Adrenal gland (tissue), 12 donors: ENCODE data around the gene CAMKK1. TPM values are rescaled to one million over a fixed set of nuclear protein-coding genes. Genes with fewer than 3 reads are reported as not detected.

Source experiments
- DNase-seq, 7 donors: peaks; one replicate each; pipeline ENCODE4 v3.0.0-alpha.2; 2019 to 2020
- H3K27ac ChIP-seq, 5 donors: fragments of 200-600 bp; sonication (generic) in 4 of 5; 1 replicate in 3 of 5; 2 replicates in 2 of 5; pipeline versions ENCODE4 v1.5.1 to v1.8.0; 2016 to 2020; ENCODE audit warnings: mild to moderate bottlenecking in 1 of 5
- H3K27me3 ChIP-seq: fragments of 200-600 bp; 2 replicates; pipeline ENCODE4 v1.8.0; 2021
- H3K36me3 ChIP-seq, 2 donors: fragments of 200-600 bp; replicated peaks in 1 of 2; 1 replicate in 1 of 2; 2 replicates in 1 of 2; pipeline versions ENCODE4 v1.5.1 to v1.8.0; 2018 to 2022
- H3K4me1 ChIP-seq, 2 donors: fragments of 200-600 bp; replicated peaks in 1 of 2; 1 replicate in 1 of 2; 2 replicates in 1 of 2; pipeline versions ENCODE4 v1.5.1 to v1.8.0; 2018 to 2021
- H3K4me3 ChIP-seq, 4 donors: fragments of 200-600 bp; sonication (generic) in 3 of 4; one replicate each; pipeline ENCODE4 v1.5.1; 2016 to 2018
- H3K9me3 ChIP-seq, 3 donors: fragments of 200-600 bp; sonication (generic) in 1 of 3; replicated peaks in 1 of 3; 1 replicate in 2 of 3; 2 replicates in 1 of 3; pipeline versions ENCODE4 v1.5.1 to v1.8.0; 2016 to 2021
- CTCF ChIP-seq, 6 experiments: fragments of 450-650 bp in 4 of 6; fragments of 200-600 bp in 2 of 6; sonication (generic) in 1 of 6; IDR thresholded peaks; 1 replicate in 5 of 6; 2 replicates in 1 of 6; pipeline versions ENCODE4 v1.5.1 to v1.8.0; 2016 to 2021; ENCODE audit warnings: antibody characterized with exemption in 6 of 6, mild to moderate bottlenecking in 2 of 6, moderate library complexity in 1 of 6
- POLR2A ChIP-seq, 2 donors: fragments of 450-650 bp; IDR thresholded peaks; one replicate each; pipeline ENCODE4 v1.6.1; 2017; ENCODE audit warnings: antibody characterized with exemption in 2 of 2, mild to moderate bottlenecking in 2 of 2, moderate library complexity in 1 of 2
- WGBS, 4 donors: extraction: QIAGEN DNeasy Blood & Tissue Kit in 2 of 4; methylation state at CpG; one replicate each; pipeline versions ENCODE4 v1.1.5 to v1.1.7; 2013 to 2017; 5-methylcytosine and 5-hydroxymethylcytosine counted together
- intact Hi-C, 2 donors: fragments of 100-400 bp; cut with DNase I; formaldehyde crosslinking; loops; one replicate each; pipeline versions ENCODE4 v1.14.1 to v1.15.0; 2022 to 2023
- polyA plus RNA-seq, 3 donors: library from polyadenylated mRNA; stranded (reverse); fragments of 200-250 nt in 2 of 3; fragments of 350-450 nt in 1 of 3; fragmentation: Illumina TruSeq in 1 of 3; extraction: RNeasy Lipid Tissue Mini Kit (QIAGEN cat#74804) in 1 of 3; gene quantifications; one replicate each; pipeline ENCODE4 v1.2.3, GENCODE V29; 2013 to 2014
- total RNA-seq, 9 donors: library from RNA; depleted of rRNA in 4 of 9; stranded (reverse); fragments of >200 nt in 4 of 9; fragments of 120-200 nt in 1 of 9; fragmentation: NEBNext Ultra II Directional in 1 of 9; extraction: Animal tissue kit (Norgen Biotek cat#: 25700) in 1 of 9; gene quantifications; one replicate each; pipeline versions ENCODE4 v1.1.0 to v1.2.4, GENCODE V29; 2013 to 2023
- donor health status: healthy with polysubstance abuse.
- donor health status: Bipolar disorder and iron deficiency.
- donor health status: DM: yes; HTN: yes; CAD: no.
- donor health status: DM: no; HTN: no; CAD: no.
- donor health status: DM: no; HTN: no; CAD: no.
- donor health status: DM: yes; HTN: yes; CAD: no.

The CAMKK1 gene
- total and polyA plus RNA-seq, 12 donors = 6.0 to 28.2 (median 10.8) TPM

GRCh38 chr17:3889325-3890012, 3.4 kb downstream of the CAMKK1 start:
- TF ChIP-seq POLR2A (IDR thresholded peaks at IDR 0.05) (no peak), CTCF (IDR thresholded peaks at IDR 0.05) (no peak)
- 68 to 100% (median 76%) methylated on average over 4 to 17 of the region's 17 CpGs for WGBS, 4 donors
- intact Hi-C loops = no loop called here
- H3K36me3 ChIP-seq = peaks cover 0 to 9% of the 10 kb centered on the region in 2 donors
- H3K27ac ChIP-seq = peak overlapping the region in 4 of 5 donors; percentile 52 to 91 (median 91)
- no peaks in the 10 kb centered on the region for H3K27me3 ChIP-seq
- H3K4me3 ChIP-seq = peak overlapping the region in 1 of 4 donors; percentile 4
- H3K4me1 ChIP-seq = peaks cover 67 to 75% of the 10 kb centered on the region in 2 donors
- no peaks in the 10 kb centered on the region for H3K9me3 ChIP-seq
- DNase-seq = no peak

GRCh38 chr17:3888343-3889171, 4.3 kb downstream of the CAMKK1 start:
- Histone ChIP-seq H3K27ac (peak overlapping the region in 4 of 5 donors; percentile 21 to 91 (median 91)), H3K9me3 (no peaks in the 10 kb centered on the region), H3K36me3 (peaks cover 0 to 18% of the 10 kb centered on the region in 2 donors), H3K4me3 (no peak overlapping the region), H3K4me1 (peaks cover 58 to 66% of the 10 kb centered on the region in 2 donors), H3K27me3 (no peaks in the 10 kb centered on the region)
- peak; percentile 38 to 94 (median 61) for DNase-seq
- 76 to 86% (median 77%) methylated on average over 41 to 50 of the region's 50 CpGs for whole genome bisulfite sequencing, 4 donors
- TF ChIP-seq POLR2A (IDR thresholded peaks at IDR 0.05) (peak in 1 of 2 donors; percentile 12), CTCF (IDR thresholded peaks at IDR 0.05) (no peak)
- intact Hi-C loops = no loop called here

- 71 to 79% (median 75%) methylated on average over 8 to 9 of the region's 9 CpGs for WGBS, 4 donors
- Histone ChIP-seq H3K27ac (peak overlapping the region in 4 of 5 donors; percentile 13 to 91 (median 56)), H3K4me3 (no peak overlapping the region), H3K36me3 (peaks cover 0 to 23% of the 10 kb centered on the region in 2 donors), H3K4me1 (peaks cover 54 to 62% of the 10 kb centered on the region in 2 donors), H3K27me3 (no peaks in the 10 kb centered on the region), H3K9me3 (no peaks in the 10 kb centered on the region)
- DNase-seq = no peak
- TF ChIP-seq CTCF (IDR thresholded peaks at IDR 0.05) (no peak), POLR2A (IDR thresholded peaks at IDR 0.05) (no peak)
- intact Hi-C loops = no loop called here
Measured at GRCh38 chr17:3887804-3888203, 5.0 kb downstream of the CAMKK1 start.

- intact Hi-C loops = no loop called here
- no peaks in the 10 kb centered on the region for H3K27me3 ChIP-seq
- DNase-seq = no peak
- peaks cover 54 to 62% of the 10 kb centered on the region in 2 donors for H3K4me1 ChIP-seq
- WGBS, 4 donors = 61 to 85% (median 79%) methylated on average over 2 of the region's 2 CpGs
- H3K27ac ChIP-seq = peak overlapping the region in 3 of 5 donors; percentile 66 to 91 (median 91)
- peaks cover 0 to 27% of the 10 kb centered on the region in 2 donors for H3K36me3 ChIP-seq
- H3K4me3 ChIP-seq = no peak overlapping the region
- TF ChIP-seq CTCF (IDR thresholded peaks at IDR 0.05) (no peak), POLR2A (IDR thresholded peaks at IDR 0.05) (no peak)
- no peaks in the 10 kb centered on the region for H3K9me3 ChIP-seq
Measured at GRCh38 chr17:3887394-3887793, 5.5 kb downstream of the CAMKK1 start.
